Measurements from ENCODE around the gene GNGT1. TPM values are rescaled to one million over a fixed set of nuclear protein-coding genes. Genes with fewer than 3 reads are reported as not detected.

Gene GNGT1
- total and polyA plus RNA-seq, 2 of the 13 experiments (the other 11 are each of a cell fraction or from before 2014, with no cell fraction given): not detected

DNA sequence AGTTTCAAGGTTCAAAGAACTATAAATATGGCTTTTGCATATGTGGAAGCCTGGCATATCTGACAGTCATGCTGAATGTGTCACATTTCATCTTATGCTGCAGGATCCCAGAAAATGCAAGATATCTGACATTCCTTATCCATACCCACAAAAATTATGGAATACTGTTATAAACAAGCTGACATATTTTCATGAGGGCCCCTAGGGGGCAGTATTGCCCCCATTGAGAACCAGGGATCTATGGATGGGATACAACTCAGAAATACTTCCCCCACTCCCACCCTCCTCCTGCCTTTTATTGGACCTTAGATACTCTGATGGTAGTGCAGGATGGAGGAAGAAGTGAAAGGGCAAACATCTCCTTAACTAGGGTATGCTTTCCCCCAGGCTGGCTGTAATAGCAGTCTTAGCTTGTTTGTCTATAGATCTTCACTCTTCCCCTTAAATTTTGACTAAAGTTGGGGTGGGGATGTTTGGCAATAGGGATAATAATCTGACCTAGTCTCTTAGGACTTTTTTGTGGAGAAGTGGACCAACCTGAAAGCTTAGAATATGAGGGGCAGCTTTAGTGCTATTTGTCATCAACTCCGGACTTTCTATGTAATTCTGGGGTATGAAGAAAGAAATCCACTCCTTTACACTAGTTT is 3.5 kb upstream of the GNGT1 start:
- intact Hi-C loops (cut with micrococcal nuclease; ENCODE audit: unreplicated experiment) (loop anchor here (1.0 kb wide), 1 partner anchor 184 kb away; no protein-coding TSS in a partner anchor), in situ Hi-C loops (cut with HindIII; ENCODE audit: extremely low pct_ligation_motif_present, low pct_unique_long_range_greater_than_20kb) (loop anchor here (5.0 kb wide), 1 partner anchor 184 kb away; no protein-coding TSS in a partner anchor)
- TF ChIP-seq SIN3A (IDR thresholded peaks at IDR 0.05; ENCODE audit: borderline replicate concordance, low read depth, low read length) (no peak), STAG1 (CRISPR knock-in tag; IDR thresholded peaks at IDR 0.05) (peak; percentile 51), SMC3 (IDR thresholded peaks at IDR 0.05; ENCODE audit: low read length) (0 out of 2 replicates have a peak, but pooled peaks have one; percentile 18), RAD21 (CRISPR knock-in tag; IDR thresholded peaks at IDR 0.05) (peak; percentile 29; the same call in 1 of the 2 replicates), CTCF (CRISPR knock-in tag; IDR thresholded peaks at IDR 0.05) (peak; percentile 62)
- 90% methylated on average over 1 of the region's 1 CpG for WGBS (ENCODE audit: low lambda C conversion rate)
- H3K27me3 ChIP-seq (ENCODE audit: control insufficient read depth in 1 of 2, insufficient read depth in 2 of 2, low read length in 2 of 2): no peaks in the 10 kb centered on the region
- no peaks in the 10 kb centered on the region for H3K4me1 ChIP-seq (ENCODE audit: insufficient read depth, low read length)
- POLR2A ChIA-PET: no interaction called here
- ATAC-seq (peak; percentile 62), DNase-seq (ENCODE audit: low spot score) (peak; percentile 25), FAIRE-seq (no peak)
- no peak overlapping the region for H2AFZ ChIP-seq (ENCODE audit: low read length)
- H3K9ac ChIP-seq (ENCODE audit: insufficient read depth, low read depth, low read length): no peak overlapping the region
- H3K27ac ChIP-seq (ENCODE audit: extremely low read length, insufficient read depth, low read length): no peak overlapping the region
- H3K79me2 ChIP-seq (ENCODE audit: insufficient read depth, low read length): no peaks in the 10 kb centered on the region
- H3K4me3 ChIP-seq (replicated peaks in 1 of 3; ENCODE audit: insufficient read depth in 1 of 3, low read depth in 2 of 3, low read length in 3 of 3): no peak overlapping the region
- no peaks in the 10 kb centered on the region for H3K9me3 ChIP-seq (ENCODE audit: low read length)
- no peaks in the 10 kb centered on the region for H4K20me1 ChIP-seq (ENCODE audit: insufficient read depth, low read length)
- H3K36me3 ChIP-seq (replicated peaks in 1 of 2; ENCODE audit: control insufficient read depth in 1 of 2, insufficient read depth in 2 of 2, low read length in 2 of 2): no peaks in the 10 kb centered on the region
- CTCF ChIA-PET (ENCODE audit: low intra/inter-chr PET ratio, low total read pairs): interaction anchor here (2.0 kb wide), 1 partner anchor 185 kb away, joined by 18 read pairs; no protein-coding TSS in a partner anchor
- no TSS peak for BruUV-seq (replicated peaks)
- no peak overlapping the region for H3K4me2 ChIP-seq (ENCODE audit: low read depth, low read length)

Data from HepG2 (cell line).